ENCODE results near the gene SLC2A9.

DNA sequence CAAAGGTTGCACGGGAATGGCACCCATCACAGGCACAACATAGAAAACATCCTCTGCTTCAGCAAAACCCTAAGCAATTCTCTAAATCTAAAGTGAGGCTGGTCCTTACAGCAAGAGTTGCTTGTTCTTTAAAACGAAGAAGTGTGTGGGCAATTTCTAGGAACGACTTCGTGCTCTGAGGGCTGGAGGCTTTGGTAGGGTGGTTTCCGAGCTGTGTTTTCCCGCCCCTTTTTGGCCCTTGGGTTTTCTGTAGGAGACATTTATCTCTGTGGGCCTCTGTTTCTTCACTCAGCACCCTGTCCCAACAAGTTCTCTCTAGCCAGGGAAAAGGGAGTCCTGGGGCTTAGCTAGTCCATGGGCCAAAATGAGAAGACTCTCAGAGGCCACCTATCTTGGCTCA, 84.2 kb downstream of the SLC2A9 start:
- TF ChIP-seq, protein P1, sequence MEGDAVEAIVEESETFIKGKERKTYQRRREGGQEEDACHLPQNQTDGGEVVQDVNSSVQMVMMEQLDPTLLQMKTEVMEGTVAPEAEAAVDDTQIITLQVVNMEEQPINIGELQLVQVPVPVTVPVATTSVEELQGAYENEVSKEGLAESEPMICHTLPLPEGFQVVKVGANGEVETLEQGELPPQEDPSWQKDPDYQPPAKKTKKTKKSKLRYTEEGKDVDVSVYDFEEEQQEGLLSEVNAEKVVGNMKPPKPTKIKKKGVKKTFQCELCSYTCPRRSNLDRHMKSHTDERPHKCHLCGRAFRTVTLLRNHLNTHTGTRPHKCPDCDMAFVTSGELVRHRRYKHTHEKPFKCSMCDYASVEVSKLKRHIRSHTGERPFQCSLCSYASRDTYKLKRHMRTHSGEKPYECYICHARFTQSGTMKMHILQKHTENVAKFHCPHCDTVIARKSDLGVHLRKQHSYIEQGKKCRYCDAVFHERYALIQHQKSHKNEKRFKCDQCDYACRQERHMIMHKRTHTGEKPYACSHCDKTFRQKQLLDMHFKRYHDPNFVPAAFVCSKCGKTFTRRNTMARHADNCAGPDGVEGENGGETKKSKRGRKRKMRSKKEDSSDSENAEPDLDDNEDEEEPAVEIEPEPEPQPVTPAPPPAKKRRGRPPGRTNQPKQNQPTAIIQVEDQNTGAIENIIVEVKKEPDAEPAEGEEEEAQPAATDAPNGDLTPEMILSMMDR (IDR thresholded peaks at IDR 0.05; ENCODE audit: insufficient read depth, low read length, poor library complexity, severe bottlenecking): no peak
- no peak for TF ChIP-seq EZH2phosphoT487 (conservative IDR thresholded peaks at IDR 0.05; ENCODE audit: low read length)

All from SU-DHL-6 (cell line).